Central memory CD4-positive, alpha-beta T cell (primary cell): ENCODE data around the gene RRAGC.

Experiments used
- DNase-seq: peaks from one replicate; pipeline ENCODE4 v3.0.0; 2022
- total RNA-seq, 3 experiments: gene quantifications; one replicate each; lab custom pipeline; 2026; lab: John Stamatoyannopoulos, UW

The RRAGC gene
- total RNA-seq = 9.6 to 15.8 (median 11.7) reads per million in 3 experiments

GRCh38 chr1:38859561-38860453 is at the start of gene RRAGC:
RRAGC (minus strand) TSS chr1:38859772; CDS start chr1:38859646, 126 bp downstream.
- peak; percentile 97 for DNase-seq

DNA sequence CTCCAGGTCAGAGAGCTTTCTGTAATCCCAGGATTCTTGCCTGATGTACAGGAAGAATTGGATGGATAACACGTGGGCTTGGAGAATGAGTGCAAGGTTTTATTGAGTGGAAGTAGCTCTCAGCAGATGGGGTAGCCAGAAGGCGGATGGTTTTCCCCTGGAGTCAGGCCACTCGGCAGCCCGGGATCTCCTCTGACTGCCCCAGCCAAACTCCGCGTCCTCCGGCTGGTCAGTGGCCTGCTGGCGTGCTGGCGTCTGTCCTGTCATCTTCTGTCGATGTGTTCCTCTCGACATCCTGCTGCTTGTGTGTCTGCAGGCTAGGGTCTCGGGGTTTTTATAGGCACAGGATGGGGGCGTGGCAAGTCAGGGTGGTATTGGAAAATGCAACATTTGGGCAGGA is 49.2 kb upstream of the RRAGC start:
- no peak for DNase-seq

DNA sequence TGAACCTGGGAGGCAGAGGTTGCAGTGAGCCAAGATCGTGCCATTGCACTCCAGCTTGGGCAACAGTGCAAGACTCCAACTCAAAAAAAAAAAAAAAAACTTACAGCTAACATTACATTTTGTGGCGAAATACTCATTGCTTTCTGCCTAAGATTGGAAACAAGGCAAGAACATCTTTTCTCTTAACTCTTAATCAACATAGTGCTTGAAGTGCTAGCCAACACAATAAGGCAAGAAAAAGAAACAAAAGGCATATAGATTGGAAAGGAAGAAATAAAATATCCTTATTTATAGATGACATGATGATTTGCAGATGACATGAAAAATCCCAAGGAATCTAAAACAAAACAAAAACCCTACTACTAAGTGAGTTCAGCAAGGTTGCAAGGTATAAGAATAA is 46.4 kb upstream of the RRAGC start:
- no peak for DNase-seq

DNA sequence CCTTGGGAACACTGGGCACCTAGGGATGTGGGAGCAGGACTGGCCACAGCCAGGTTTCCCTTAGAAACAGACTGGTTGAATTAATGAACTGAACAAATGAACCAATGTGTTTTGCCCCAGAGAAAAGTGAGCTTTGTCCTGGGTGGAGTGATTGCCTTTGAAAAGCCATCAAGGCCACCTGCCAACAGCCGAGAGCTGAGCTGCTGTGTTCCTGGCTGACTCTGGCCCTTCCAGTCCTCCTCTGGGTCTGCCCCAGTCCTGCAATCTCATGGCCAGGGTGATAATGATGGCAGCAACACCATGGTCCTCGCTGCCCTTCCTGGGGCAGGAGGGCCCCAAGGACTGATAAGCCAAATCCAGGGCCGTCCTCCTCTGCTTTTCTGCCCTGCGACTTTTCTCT is 40.0 kb upstream of the RRAGC start:
- DNase-seq = no peak

DNA sequence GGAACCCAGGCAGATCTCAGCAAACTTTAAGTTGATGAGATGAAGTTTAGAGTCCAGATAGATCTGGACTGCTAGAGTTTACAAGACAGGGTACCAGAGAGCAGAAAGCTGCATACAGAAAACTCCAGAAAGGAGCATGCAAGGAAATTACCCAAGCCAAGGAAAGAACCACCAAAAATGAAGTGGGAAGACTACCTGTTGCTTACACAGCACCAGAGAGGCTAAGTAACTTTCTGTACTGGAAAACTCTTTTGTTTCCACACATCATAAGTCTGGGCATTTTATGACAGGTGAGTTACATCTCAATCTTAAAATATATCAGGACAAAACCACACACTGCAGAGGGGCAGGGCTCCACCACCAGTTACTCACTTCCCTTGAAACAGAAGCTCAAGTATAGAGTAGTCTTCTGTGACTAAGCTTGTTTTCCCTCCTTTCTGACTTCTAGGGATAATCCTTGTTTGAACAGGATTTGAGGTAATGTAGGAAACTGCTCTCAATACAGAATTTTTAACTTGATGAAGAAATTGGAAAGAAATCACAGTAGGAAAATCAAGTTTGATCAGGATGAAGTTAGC is 39.2 kb upstream of the RRAGC start:
- DNase-seq = no peak

- DNase-seq = no peak
Measured at GRCh38 chr1:38896169-38896568, 36.6 kb upstream of the RRAGC start.

DNA sequence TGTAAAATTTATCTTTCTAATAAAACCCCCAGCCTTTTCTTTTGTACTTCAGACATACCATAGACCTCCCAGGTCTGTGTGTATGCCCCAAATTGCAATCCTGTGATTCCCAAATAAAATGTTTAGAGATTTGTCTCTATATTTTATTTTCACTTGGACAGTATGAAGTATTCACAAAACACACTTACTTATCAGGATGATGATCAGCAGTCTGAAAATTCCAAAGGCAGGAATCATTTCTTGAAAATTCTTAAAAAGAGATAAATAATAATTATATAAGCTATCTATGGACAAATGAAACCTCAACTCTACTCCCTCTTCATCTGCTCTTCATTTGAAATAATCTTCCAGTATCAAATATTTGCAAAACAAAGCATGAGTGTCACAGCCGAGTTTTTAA is 33.4 kb upstream of the RRAGC start:
- no peak for DNase-seq

DNA sequence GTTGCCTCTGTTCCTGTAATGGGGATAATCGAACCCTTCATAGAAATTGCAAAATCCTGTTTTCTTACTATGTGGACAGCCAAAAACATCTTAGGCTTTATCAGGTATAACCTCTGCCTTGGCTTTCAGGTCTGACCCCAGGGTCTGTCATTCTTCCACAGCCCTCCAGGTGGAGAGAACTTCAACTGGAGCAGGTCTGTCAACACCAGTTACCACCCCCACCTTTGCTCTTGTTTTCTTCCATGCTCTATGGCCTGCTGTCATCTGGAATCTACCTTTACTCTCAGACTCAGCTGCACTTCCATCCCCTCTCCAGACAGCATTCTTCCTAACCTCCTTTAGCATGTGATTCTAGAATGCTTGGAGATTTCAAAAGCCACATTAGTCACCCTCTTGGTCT is 32.2 kb upstream of the RRAGC start:
- DNase-seq = peak; percentile 11

- DNase-seq = no peak
Measured at GRCh38 chr1:38889589-38889988, 30.0 kb upstream of the RRAGC start.

- DNase-seq = no peak
Measured at GRCh38 chr1:38888423-38889333, 29.1 kb upstream of the RRAGC start.

DNA sequence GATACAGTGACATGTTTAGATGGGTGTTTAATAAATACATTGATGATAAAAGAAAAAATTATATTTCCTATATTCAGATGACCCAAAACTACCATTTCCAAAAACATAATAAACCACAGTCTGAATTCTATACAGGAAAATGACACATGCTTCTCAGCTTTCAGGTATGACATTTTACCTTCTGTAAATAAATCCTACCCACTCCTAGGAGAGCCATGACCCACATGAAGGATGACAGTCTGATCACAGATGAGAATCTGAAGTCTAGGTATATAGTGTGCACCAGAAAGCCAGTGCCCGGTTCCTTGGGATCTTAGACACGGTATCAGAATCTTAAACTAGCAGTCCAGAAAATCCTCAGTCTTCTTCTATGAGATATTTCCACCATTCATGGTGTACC is 25.5 kb upstream of the RRAGC start:
- no peak for DNase-seq

DNA sequence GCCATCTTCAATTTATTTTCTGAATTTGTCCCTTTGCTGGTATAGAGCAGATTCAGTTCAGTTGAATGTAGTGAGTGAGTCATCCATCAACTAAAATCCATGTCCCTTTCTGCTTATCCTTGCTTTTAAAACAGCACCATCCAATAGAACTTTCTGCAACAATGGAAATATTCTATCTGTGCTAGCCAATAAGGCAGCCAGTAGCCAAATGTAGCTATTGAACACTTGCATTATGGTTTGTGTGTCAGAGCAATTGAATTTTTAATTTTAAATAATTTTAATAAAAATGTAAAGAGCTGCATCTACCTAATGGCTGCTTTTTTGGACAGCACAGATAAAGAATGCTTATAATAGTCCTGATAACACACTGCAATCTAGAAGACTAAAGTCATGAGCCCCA is 21.9 kb upstream of the RRAGC start, which contains the start of gene GJA9:
TSS of gene GJA9 (minus strand) at position 101 of the 400 bp plus-strand sequence. CDS start 5,489 bp downstream, outside the sequence.
- DNase-seq = no peak

GRCh38 chr1:38875811-38876210 is 16.2 kb upstream of the RRAGC start:
- DNase-seq = no peak

- peak; percentile 98 for DNase-seq
Measured at GRCh38 chr1:38873027-38873969, 13.7 kb upstream of the RRAGC start, which contains the start of gene MYCBP. MYCBP (minus strand) TSS chr1:38873348; CDS start chr1:38873305, 43 bp downstream.

GRCh38 chr1:38872401-38873026 is 12.9 kb upstream of the RRAGC start:
- DNase-seq = peak; percentile 24

- no peak for DNase-seq
Measured at GRCh38 chr1:38870996-38871395, 11.4 kb upstream of the RRAGC start.

- DNase-seq = no peak
Measured at GRCh38 chr1:38867208-38867607, 7.6 kb upstream of the RRAGC start.

GRCh38 chr1:38865112-38865715 is 5.6 kb upstream of the RRAGC start:
- DNase-seq = no peak

- no peak for DNase-seq
Measured at GRCh38 chr1:38860454-38860795, 853 bp upstream of the RRAGC start.

DNA sequence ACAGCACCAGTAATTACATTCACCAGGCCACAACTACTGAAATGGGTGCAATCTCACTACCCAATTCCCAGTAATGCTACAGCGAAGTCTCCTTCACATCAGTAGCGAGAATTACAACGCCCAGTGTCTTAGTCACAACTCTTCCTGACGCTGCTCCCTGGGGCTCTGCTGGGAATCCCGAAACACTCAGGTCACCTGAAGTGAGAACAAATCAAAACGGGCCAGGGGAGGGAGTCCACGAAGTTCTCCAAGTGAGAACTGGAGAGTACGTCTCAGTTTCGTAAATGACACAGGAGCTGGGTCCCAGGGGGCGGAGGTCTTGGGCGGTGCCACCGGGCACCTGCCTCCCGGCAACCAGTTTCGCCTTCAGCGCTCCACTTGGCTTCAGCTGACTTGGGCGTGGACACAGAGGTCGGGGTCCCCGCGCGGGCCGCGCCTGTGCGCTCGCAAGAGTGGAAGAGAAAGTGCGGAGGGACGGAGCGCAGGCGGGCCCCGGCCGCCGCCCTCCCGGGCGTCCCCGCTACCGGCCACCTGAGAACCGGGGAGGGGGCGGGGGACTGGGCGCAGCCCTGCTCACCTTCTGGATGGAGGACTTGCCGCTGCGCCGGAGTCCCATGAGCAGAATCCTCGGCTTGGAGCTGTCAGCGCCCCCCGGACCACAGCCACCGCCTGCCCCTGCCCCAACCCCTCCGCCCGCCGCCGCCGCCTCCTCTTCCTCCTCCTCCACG is 575 bp downstream of the RRAGC start:
- peak; percentile 34 for DNase-seq
